ENCODE data around the gene PRKG1. TPM values are rescaled to one million over a fixed set of nuclear protein-coding genes. Genes with fewer than 3 reads are reported as not detected.

The PRKG1 gene
- total RNA-seq, 4 donors from 2014 or later, result 26.5 to 72.3 (median 58.1) TPM

GRCh38 chr10:51716981-51717380 is 642.7 kb downstream of the PRKG1 start:
- 93% methylated on average over 4 of the region's 4 CpGs for WGBS, 2 donors
- Histone ChIP-seq H3K27me3 (no peaks in the 10 kb centered on the region), H3K4me3 (replicated peaks in 1 of 3) (no peak overlapping the region), H3K4me1 (no peaks in the 10 kb centered on the region), H3K9me3 (no peaks in the 10 kb centered on the region), H3K27ac (no peak overlapping the region), H3K36me3 (no peaks in the 10 kb centered on the region)
- intact Hi-C loops (cut with DNase I), result no loop called here
- TF ChIP-seq POLR2A (IDR thresholded peaks at IDR 0.05), result no peak
- no peak for TF ChIP-seq CTCF (IDR thresholded peaks at IDR 0.05)
- no peak for DNase-seq

DNA sequence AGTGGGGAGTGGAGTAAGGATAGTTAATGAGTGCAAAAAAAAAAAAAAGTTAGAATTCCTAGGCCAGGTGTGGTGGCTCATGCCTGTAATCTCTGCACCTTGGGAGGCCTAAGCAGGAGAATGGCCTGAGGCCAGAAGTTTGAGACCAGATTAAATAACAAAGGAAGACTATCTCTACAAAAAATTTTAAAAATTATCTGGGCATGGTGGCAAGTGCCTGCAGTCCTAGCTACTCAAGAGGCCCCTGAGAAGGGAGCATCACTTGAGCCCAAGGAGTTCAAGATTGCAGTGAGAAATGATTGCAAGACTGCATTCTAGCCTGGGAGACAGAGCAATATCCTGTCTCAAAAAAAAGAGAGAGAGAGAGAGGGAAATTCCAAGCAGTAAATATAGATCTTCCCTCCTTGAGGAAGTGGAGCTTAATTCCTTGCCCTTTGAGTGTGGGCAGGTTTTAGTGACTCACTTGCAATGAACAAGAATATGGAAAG is 644.6 kb downstream of the PRKG1 start:
- no peaks in the 10 kb centered on the region for H3K36me3 ChIP-seq
- no peak for DNase-seq
- H3K4me1 ChIP-seq, result no peaks in the 10 kb centered on the region
- no peak overlapping the region for H3K27ac ChIP-seq
- H3K27me3 ChIP-seq, result no peaks in the 10 kb centered on the region
- intact Hi-C loops (cut with DNase I), result no loop called here
- TF ChIP-seq CTCF (IDR thresholded peaks at IDR 0.05), result no peak
- no peak for TF ChIP-seq POLR2A (IDR thresholded peaks at IDR 0.05)
- H3K9me3 ChIP-seq, result no peaks in the 10 kb centered on the region
- no peak overlapping the region for H3K4me3 ChIP-seq (replicated peaks in 1 of 3)

- 91 to 93% methylated on average over 1 of the region's 1 CpG for WGBS, 2 donors
- intact Hi-C loops (cut with DNase I), result no loop called here
These were observed 649.8 kb downstream of the PRKG1 start for GRCh38 chr10:51724038-51724437.

DNA sequence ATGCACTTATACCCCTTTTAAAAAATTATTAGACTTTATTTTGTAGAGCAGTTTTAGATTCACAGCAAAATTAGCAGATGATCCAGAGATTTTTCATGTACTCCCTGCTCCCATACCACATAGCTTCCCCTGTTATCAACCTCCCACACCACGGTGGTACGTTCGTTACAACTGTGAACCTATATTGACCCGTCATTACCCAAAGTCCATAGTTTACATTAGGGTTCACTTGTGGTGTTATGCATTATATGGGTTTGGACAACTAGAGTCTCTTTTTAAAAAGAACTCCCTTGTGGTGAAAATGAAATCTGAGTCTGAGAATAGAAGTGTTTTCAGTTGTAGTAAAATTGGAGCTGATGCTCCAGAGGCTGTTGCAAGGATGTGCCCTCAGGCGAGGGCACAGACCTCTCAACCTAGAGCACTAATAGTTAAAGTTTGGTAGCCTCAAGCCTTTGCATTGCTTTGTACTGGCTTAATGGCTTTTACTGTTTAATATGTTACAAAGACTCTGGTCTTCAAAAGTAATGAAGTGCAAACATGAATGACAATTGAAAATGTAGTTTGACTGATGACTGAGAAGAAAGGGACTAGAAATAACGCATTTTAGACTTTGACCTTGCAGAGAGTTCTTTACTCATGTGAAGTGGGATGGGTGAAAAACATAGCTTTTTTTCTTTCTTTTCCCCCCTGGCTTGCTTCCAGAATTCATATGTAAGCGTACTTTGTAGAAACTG is 655.7 kb downstream of the PRKG1 start:
- Histone ChIP-seq H3K27me3 (no peaks in the 10 kb centered on the region), H3K36me3 (no peaks in the 10 kb centered on the region), H3K4me3 (replicated peaks in 1 of 3) (no peak overlapping the region), H3K9me3 (no peaks in the 10 kb centered on the region), H3K27ac (no peak overlapping the region), H3K4me1 (no peaks in the 10 kb centered on the region)
- WGBS, 2 donors, result 91 to 92% methylated on average over 7 of the region's 7 CpGs
- TF ChIP-seq POLR2A (IDR thresholded peaks at IDR 0.05), result no peak
- DNase-seq, result no peak
- intact Hi-C loops (cut with DNase I), result no loop called here

More at GRCh38 chr10:51724038-51724437, 649.8 kb downstream of the PRKG1 start:
- Histone ChIP-seq H3K4me1 (no peaks in the 10 kb centered on the region), H3K4me3 (replicated peaks in 1 of 3) (no peak overlapping the region), H3K36me3 (no peaks in the 10 kb centered on the region), H3K9me3 (no peaks in the 10 kb centered on the region), H3K27me3 (no peaks in the 10 kb centered on the region), H3K27ac (no peak overlapping the region)
- DNase-seq, result no peak
- TF ChIP-seq POLR2A (IDR thresholded peaks at IDR 0.05) (no peak), CTCF (IDR thresholded peaks at IDR 0.05) (no peak)

DNA sequence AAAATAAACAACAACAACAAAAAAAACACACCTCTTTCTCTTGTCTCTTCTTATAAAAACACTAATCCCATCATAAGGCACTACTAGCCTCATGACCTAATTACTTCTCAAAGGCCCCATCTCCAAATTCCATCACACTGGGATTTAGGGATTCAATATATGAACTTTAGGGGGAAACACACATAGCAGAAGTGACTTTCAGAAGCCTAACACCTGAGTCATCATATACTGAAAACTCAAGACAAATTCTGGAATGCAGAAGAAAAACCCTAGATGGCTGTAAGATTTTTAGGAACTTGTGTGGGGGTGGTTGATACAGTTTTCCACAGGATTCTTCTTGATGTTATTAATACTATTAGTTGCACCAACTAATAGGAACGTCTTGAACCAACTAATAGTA is 658.8 kb downstream of the PRKG1 start:
- no peak for DNase-seq
- Histone ChIP-seq H3K36me3 (no peaks in the 10 kb centered on the region), H3K27me3 (no peaks in the 10 kb centered on the region), H3K4me1 (no peaks in the 10 kb centered on the region), H3K4me3 (replicated peaks in 1 of 3) (no peak overlapping the region), H3K9me3 (no peaks in the 10 kb centered on the region), H3K27ac (no peak overlapping the region)
- WGBS, 2 donors, result 83 to 88% methylated on average over 1 of the region's 1 CpG
- no peak for TF ChIP-seq POLR2A (IDR thresholded peaks at IDR 0.05)
- TF ChIP-seq CTCF (IDR thresholded peaks at IDR 0.05), result no peak
- intact Hi-C loops (cut with DNase I), result no loop called here
